Measurements from ENCODE around the gene BCAR3. TPM values are rescaled to one million over a fixed set of nuclear protein-coding genes. Genes with fewer than 3 reads are reported as not detected.

Gene BCAR3
- total RNA-seq, 2 donors from 2014 or later: 10.4 to 17.5 TPM

GRCh38 chr1:93692026-93692425 lies 10.4 kb upstream of the BCAR3 start:
- intact Hi-C loops (cut with DNase I): no loop called here
- no peak for DNase-seq (ENCODE audit: low spot score)

- intact Hi-C loops (cut with DNase I): no loop called here
- peak; percentile 56 for DNase-seq (ENCODE audit: low spot score)
Observed at GRCh38 chr1:93690921-93691789, 9.5 kb upstream of the BCAR3 start.

- intact Hi-C loops (cut with DNase I): no loop called here
- DNase-seq (ENCODE audit: low spot score): no peak
Observed at GRCh38 chr1:93690341-93690740, 8.7 kb upstream of the BCAR3 start.

GRCh38 chr1:93689521-93690223 lies 8.0 kb upstream of the BCAR3 start:
- intact Hi-C loops (cut with DNase I): no loop called here
- peak; percentile 7 for DNase-seq (ENCODE audit: low spot score)

GRCh38 chr1:93687542-93687941 lies 5.9 kb upstream of the BCAR3 start:
- intact Hi-C loops (cut with DNase I): no loop called here
- no peak for DNase-seq (ENCODE audit: low spot score)

GRCh38 chr1:93686504-93687250 lies 5.0 kb upstream of the BCAR3 start:
- intact Hi-C loops (cut with DNase I): no loop called here

GRCh38 chr1:93685918-93686317 lies 4.3 kb upstream of the BCAR3 start:
- intact Hi-C loops (cut with DNase I): no loop called here
- no peak for DNase-seq (ENCODE audit: low spot score)

More at GRCh38 chr1:93686504-93687250, 5.0 kb upstream of the BCAR3 start:
- DNase-seq (ENCODE audit: low spot score): no peak

- no peak for DNase-seq (ENCODE audit: low spot score)
- intact Hi-C loops (cut with DNase I): no loop called here
Observed at GRCh38 chr1:93683234-93683633, 1.6 kb upstream of the BCAR3 start.

GRCh38 chr1:93681989-93682412 lies 364 bp upstream of the BCAR3 start:
- intact Hi-C loops (cut with DNase I): loop anchor here in 1 of 2 donors (2.0 kb wide), 1 partner anchor 21 kb away; no protein-coding TSS in a partner anchor
- DNase-seq (ENCODE audit: low spot score): no peak

- intact Hi-C loops (cut with DNase I): loop anchor here in 1 of 2 donors (2.0 kb wide), 1 partner anchor 20 kb away; no protein-coding TSS in a partner anchor
- peak; percentile 92 for DNase-seq (ENCODE audit: low spot score)
Observed at GRCh38 chr1:93680420-93681100, 1.1 kb downstream of the BCAR3 start.

GRCh38 chr1:93680076-93680419 lies 1.6 kb downstream of the BCAR3 start:
- intact Hi-C loops (cut with DNase I): loop anchor here in 1 of 2 donors (2.0 kb wide), 1 partner anchor 19 kb away; no protein-coding TSS in a partner anchor
- DNase-seq (ENCODE audit: low spot score): no peak

- DNase-seq (ENCODE audit: low spot score): no peak
Observed at GRCh38 chr1:93679546-93679945, 2.1 kb downstream of the BCAR3 start.

GRCh38 chr1:93678946-93679480 lies 2.6 kb downstream of the BCAR3 start:
- DNase-seq (ENCODE audit: low spot score): no peak
- intact Hi-C loops (cut with DNase I): loop anchor here in 1 of 2 donors (5.0 kb wide), 1 partner anchor 47 kb away; no protein-coding TSS in a partner anchor

More at GRCh38 chr1:93679546-93679945, 2.1 kb downstream of the BCAR3 start:
- intact Hi-C loops (cut with DNase I): loop anchor here in 1 of 2 donors (5.0 kb wide), 1 partner anchor 47 kb away; no protein-coding TSS in a partner anchor

GRCh38 chr1:93678491-93678890 lies 3.1 kb downstream of the BCAR3 start:
- intact Hi-C loops (cut with DNase I): loop anchor here in 1 of 2 donors (5.0 kb wide), 1 partner anchor 46 kb away; no protein-coding TSS in a partner anchor
- DNase-seq (ENCODE audit: low spot score): no peak

- intact Hi-C loops (cut with DNase I): loop anchor here in 1 of 2 donors (5.0 kb wide), 1 partner anchor 45 kb away; no protein-coding TSS in a partner anchor
- DNase-seq (ENCODE audit: low spot score): no peak
Observed at GRCh38 chr1:93677729-93678128, 3.9 kb downstream of the BCAR3 start.

- DNase-seq (ENCODE audit: low spot score): no peak
- intact Hi-C loops (cut with DNase I): loop anchor here in 1 of 2 donors (5.0 kb wide), 1 partner anchor 44 kb away; no protein-coding TSS in a partner anchor
Observed at GRCh38 chr1:93676427-93676826, 5.2 kb downstream of the BCAR3 start.

GRCh38 chr1:93675931-93676330 lies 5.7 kb downstream of the BCAR3 start:
- intact Hi-C loops (cut with DNase I): loop anchor here in 1 of 2 donors (5.0 kb wide), 1 partner anchor 44 kb away; no protein-coding TSS in a partner anchor
- no peak for DNase-seq (ENCODE audit: low spot score)

- intact Hi-C loops (cut with DNase I): loop anchor here in 1 of 2 donors (5.0 kb wide), 1 partner anchor 43 kb away; no protein-coding TSS in a partner anchor
- DNase-seq (ENCODE audit: low spot score): no peak
Observed at GRCh38 chr1:93675271-93675670, 6.4 kb downstream of the BCAR3 start.

Data from posterior vena cava (tissue), 2 donors.